ENCODE data around the gene PPP1R18.
"Not testable (repeated sequence)": the region's sequence is repeated elsewhere in the genome, so short reads cannot be mapped to it uniquely, and the experiment has no call there.

PPP1R18 gene, protein sequence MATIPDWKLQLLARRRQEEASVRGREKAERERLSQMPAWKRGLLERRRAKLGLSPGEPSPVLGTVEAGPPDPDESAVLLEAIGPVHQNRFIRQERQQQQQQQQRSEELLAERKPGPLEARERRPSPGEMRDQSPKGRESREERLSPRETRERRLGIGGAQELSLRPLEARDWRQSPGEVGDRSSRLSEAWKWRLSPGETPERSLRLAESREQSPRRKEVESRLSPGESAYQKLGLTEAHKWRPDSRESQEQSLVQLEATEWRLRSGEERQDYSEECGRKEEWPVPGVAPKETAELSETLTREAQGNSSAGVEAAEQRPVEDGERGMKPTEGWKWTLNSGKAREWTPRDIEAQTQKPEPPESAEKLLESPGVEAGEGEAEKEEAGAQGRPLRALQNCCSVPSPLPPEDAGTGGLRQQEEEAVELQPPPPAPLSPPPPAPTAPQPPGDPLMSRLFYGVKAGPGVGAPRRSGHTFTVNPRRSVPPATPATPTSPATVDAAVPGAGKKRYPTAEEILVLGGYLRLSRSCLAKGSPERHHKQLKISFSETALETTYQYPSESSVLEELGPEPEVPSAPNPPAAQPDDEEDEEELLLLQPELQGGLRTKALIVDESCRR

DNA sequence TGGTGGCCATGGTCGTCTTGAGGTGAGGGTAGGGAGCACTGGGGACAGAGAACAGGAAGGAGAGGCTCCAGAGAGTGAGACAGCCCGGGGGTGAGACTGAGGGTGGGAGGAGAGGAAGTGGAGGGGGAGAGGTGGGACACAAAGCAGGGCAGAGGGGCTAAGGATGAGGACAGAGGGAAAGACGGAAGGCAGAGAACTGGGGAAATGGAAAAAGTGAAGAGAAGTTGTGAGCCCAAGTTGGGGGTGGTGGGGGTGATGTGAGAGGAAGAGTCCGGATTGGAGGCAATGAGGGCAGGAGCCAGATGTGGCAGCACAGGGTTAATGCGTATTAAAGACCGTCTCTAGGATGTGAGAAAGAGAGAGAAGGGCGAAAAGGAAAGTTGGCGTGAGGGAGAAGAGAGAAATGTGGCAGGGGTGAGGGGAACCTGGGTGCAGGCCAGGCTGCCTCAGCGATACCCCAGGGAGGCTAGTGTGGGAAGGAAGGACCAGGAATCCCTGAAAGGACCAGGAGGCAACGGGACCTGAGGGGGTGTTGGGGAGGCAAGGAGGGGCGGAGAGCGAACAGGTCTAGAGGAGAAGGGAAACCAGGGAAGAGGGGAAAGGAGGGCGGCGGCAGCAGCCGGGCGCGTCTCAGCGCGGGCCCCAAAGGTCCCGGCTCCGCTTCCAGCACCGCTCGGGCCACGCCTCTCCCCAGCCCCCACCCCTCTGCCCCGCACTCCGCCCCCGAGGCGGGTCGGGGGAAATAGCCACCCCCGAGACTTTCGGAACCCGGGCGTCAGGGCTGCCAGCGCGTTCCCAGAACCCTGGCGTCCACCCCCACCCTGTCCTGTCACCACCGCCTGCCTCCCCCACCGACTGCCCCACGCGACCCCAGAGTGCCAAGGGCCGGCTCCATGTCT lies at the start of gene PPP1R18:
TSS of gene PPP1R18 (minus strand) at position 637 of the 899 bp plus-strand sequence. CDS start at position 10, 627 bp downstream.
- Histone ChIP-seq H3K9me3 (ENCODE audit: low read length) (no peaks in the 10 kb centered on the region), H3K4me1 (ENCODE audit: insufficient read depth, low read length) (peaks cover 77% of the 10 kb centered on the region), H2AFZ (ENCODE audit: low read depth, low read length) (peak within 1 kb of the TSS; percentile 61), H3K4me3 (ENCODE audit: low read length) (peak within 1 kb of the TSS; percentile 68), H3K36me3 (ENCODE audit: insufficient read depth, low read length) (peaks cover 2% of the 10 kb centered on the region), H3K27me3 (ENCODE audit: insufficient read depth, low read length) (no peaks in the 10 kb centered on the region)

DNA sequence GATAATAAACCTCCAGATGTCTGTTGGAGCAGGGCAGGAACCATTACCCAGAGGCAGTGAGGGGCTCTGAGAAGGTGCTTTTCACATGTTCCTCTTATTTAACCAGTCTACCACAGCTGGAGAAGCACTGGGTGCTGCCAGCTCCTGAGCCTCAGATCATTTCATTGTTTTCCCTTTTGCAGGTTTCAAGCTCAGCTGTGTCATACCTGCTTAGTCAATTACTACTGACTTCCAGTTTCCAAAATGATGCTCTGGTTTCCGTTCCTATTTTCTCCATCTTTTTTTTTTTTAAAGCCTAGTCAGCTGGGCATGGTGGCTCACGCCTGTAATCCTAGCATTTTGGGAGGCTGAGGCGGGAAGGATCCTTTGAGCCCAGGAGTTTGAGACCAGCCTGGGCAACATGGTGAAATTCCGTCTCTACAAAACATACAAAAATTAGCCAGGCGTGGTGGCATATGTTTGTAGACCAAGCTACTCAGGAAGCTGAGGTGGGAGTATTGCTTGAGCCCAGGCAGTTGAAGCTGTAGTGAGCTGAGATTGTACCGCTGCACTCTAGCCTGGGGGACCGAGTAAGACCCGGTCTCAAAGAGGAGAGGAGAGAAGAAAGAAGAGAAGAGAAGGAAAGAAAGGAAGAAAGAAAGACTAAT lies 49.3 kb upstream of the PPP1R18 start:
- Histone ChIP-seq H3K27me3 (ENCODE audit: insufficient read depth, low read length) (no peaks in the 10 kb centered on the region), H3K4me3 (ENCODE audit: low read length) (no peak overlapping the region), H3K4me1 (ENCODE audit: insufficient read depth, low read length) (no peaks in the 10 kb centered on the region), H3K9me3 (ENCODE audit: low read length) (no peaks in the 10 kb centered on the region), H3K36me3 (ENCODE audit: insufficient read depth, low read length) (peaks cover 72% of the 10 kb centered on the region), H2AFZ (ENCODE audit: low read depth, low read length) (no peak overlapping the region)

DNA sequence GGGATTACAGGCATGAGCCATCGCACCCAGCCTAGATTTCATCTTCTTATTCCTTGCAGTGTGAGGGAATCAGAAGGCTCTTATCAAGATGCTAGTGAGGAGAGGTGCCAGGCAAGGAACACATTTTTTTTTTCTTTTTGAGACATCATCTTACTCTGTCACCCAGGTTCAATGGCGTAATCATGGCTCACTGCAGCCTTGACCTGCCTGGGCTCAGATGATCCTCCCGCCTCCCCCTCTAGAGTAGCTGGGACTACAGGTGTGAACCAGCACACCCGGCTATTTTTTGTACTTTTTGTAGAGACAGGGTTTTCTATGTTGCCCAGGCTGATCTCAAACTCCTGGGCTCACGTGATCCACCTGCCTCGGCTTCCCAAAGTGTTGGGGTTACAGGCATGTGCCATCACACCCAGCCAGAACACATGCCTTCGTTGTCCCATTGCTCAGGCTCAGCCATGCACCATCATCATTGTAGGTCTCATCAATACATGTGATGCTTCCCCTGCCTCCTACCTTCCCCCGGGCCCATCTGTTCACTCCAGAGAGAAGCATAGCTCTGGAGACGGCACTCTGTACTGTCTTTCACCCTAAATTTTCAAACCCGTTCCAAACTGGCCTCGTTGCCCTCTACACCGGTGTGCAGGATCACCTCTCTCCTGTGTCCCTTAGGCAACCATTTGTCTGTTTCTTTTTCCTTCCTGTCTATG lies 45.9 kb upstream of the PPP1R18 start:
- Histone ChIP-seq H3K36me3 (ENCODE audit: insufficient read depth, low read length) (peaks cover 66% of the 10 kb centered on the region), H3K27me3 (ENCODE audit: insufficient read depth, low read length) (no peaks in the 10 kb centered on the region), H3K9me3 (ENCODE audit: low read length) (no peaks in the 10 kb centered on the region), H3K4me1 (ENCODE audit: insufficient read depth, low read length) (no peaks in the 10 kb centered on the region), H2AFZ (ENCODE audit: low read depth, low read length) (no peak overlapping the region), H3K4me3 (ENCODE audit: low read length) (no peak overlapping the region)

DNA sequence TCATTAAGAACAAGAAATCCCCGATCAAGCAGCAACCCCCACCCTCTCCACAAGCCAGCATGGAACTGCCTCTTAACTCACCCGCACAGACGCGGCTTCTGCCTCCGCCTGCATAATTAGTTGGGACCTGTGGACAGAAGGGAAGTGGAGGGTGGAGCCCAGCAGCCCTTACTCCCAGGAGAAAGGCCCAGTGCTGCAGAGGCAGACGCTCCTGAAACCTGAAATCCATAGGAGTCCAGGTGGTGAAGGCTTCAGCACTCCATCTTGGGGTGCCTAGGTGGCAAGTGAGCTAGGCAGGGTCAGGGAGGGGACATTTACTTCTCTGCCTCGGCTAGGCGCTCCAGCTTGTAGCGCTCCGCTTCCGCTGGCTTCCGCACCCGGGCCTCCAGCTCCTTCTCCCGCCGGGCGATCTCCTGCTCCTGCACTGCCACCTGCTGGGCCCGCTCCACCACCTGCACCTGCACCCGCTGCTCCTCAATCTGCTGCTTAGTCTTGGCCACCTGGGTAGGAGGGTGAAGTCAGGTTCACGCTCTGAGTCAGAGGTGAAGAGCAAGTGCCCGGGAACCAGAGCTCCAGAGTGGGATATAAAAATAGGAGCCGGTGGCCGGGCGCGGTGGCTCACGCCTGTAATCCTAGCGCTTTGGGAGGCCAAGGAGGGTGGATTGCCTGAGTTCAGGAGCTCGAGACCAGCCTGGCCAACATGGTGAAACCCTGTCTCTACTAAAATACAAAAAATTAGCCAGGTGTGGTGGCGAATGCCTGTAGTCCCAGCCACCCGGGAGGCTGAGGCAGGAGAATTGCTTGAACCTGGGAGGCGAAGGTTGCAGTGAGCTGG lies 44.4 kb upstream of the PPP1R18 start:
- Histone ChIP-seq H2AFZ (ENCODE audit: low read depth, low read length) (no peak overlapping the region), H3K27me3 (ENCODE audit: insufficient read depth, low read length) (no peaks in the 10 kb centered on the region), H3K4me3 (ENCODE audit: low read length) (no peak overlapping the region), H3K36me3 (ENCODE audit: insufficient read depth, low read length) (peaks cover 57% of the 10 kb centered on the region), H3K9me3 (ENCODE audit: low read length) (no peaks in the 10 kb centered on the region), H3K4me1 (ENCODE audit: insufficient read depth, low read length) (no peaks in the 10 kb centered on the region)

DNA sequence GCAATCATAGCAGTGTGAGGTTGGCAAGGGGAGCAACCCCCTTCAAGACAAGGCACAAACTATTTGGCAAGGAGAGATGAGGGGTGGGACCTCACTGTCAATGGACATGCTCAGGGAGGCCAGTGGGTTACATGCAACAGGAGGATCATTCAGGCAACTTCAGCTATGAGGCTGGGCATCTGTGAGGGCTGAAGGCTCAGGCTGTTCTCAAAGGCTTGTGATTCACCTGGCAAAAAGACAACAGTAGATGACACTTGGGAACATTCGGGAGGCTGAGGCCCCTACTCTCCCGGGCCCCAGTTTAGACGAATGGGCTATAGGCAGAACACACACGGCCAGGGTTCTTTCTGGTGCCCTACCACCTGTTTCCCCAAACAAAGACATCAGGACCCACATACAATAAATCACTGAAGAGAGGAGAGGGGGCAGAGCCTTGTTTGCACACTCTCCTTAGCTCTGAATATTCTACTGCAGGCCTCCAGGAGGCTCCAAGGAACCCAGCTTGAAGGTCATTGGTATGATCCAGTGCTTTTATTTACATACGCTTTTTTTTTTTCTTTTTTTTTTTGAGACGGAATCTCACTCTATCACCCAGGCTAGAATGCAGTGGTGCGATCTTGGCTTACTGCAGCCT lies 41.6 kb upstream of the PPP1R18 start:
- H3K9me3 ChIP-seq (ENCODE audit: low read length), result no peaks in the 10 kb centered on the region
- H3K4me3 ChIP-seq (ENCODE audit: low read length), result no peak overlapping the region
- no peak overlapping the region for H2AFZ ChIP-seq (ENCODE audit: low read depth, low read length)
- H3K4me1 ChIP-seq (ENCODE audit: insufficient read depth, low read length), result peaks cover 10% of the 10 kb centered on the region
- no peaks in the 10 kb centered on the region for H3K27me3 ChIP-seq (ENCODE audit: insufficient read depth, low read length)
- H3K36me3 ChIP-seq (ENCODE audit: insufficient read depth, low read length), result peaks cover 67% of the 10 kb centered on the region

DNA sequence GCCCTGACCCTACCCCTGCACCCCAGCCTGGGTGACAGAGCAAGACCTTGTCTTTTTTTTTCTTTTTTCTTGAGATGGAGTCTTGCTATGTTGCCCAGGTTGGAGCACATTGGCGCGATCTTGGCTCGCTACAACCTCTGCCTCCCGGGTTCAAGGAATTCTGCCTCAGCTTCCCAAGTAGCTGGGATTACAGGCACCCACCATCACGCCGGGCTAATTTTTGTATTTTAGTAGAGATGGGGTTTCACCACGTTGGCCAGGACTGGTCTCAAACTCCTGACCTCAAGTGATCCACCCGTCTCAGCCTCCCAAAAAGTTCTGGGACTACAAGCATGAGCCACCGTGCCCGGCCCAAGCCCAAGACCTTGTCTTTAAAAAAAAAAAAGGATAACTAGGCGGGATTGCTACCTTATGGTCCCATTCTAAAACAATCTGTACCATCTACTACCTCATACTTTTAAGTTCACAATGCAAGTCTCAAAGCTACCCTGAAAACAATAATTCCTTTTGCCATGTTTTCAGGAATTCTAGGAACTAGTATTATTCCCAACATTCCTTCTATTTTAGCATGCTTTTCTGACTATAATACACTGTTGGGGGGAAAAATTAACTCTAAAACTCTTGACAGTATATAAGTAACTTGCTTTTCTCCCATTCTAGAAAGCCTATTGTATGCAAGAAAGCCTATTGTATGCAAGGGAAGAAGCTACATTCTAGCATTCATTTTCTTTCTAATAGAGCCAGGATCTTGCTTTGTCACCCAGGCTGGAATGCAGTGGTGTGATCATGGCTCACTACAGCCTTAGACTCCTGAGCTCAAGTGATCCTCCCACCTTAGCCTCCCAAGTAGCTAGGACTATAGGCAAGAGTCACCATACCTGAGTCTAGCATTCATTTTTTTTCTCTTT lies 40.3 kb upstream of the PPP1R18 start:
- Histone ChIP-seq H3K36me3 (ENCODE audit: insufficient read depth, low read length) (peaks cover 71% of the 10 kb centered on the region), H3K4me1 (ENCODE audit: insufficient read depth, low read length) (peaks cover 16% of the 10 kb centered on the region), H2AFZ (ENCODE audit: low read depth, low read length) (no peak overlapping the region), H3K4me3 (ENCODE audit: low read length) (no peak overlapping the region), H3K9me3 (ENCODE audit: low read length) (no peaks in the 10 kb centered on the region), H3K27me3 (ENCODE audit: insufficient read depth, low read length) (no peaks in the 10 kb centered on the region)

DNA sequence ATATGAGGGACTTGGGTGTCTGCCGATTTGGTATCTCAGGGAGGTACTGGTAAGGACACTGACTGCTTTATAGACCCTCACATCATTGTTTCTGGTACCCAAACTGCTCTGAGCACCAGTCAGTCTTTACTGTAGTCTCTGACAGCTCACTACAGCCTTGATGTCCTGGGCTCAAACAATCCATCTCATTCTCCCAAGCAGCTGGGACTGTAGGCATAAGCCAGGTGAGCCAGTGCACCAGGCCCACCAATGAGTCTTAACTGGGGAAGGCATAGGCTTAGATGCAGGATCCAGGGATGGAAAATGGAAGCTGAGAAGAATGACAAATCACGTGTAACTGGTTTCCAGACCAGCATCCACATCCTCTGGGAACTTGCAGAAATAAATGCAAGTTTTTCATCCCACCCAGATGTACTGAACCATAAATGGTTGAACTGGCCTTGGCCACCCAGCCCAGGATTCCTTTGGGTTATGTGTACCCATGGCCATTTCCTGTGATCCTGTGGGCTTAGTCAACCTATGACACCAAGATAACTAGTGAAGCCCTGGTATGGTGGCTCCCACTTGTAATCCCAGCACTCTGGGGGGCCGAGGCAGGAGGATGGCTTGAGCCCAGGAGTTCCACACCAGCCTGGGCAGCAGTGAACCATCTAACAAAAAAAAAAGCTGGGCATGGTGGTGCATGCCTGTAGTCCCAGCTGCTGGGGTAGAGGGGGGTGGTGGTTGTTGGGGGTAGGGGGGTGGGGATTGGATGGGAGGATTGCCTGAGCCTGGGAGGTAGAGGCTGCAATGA lies 39.5 kb upstream of the PPP1R18 start:
- H2AFZ ChIP-seq (ENCODE audit: low read depth, low read length), result no peak overlapping the region
- peaks cover 69% of the 10 kb centered on the region for H3K36me3 ChIP-seq (ENCODE audit: insufficient read depth, low read length)
- peaks cover 16% of the 10 kb centered on the region for H3K4me1 ChIP-seq (ENCODE audit: insufficient read depth, low read length)
- H3K4me3 ChIP-seq (ENCODE audit: low read length), result no peak overlapping the region
- no peaks in the 10 kb centered on the region for H3K27me3 ChIP-seq (ENCODE audit: insufficient read depth, low read length)
- H3K9me3 ChIP-seq (ENCODE audit: low read length), result no peaks in the 10 kb centered on the region

DNA sequence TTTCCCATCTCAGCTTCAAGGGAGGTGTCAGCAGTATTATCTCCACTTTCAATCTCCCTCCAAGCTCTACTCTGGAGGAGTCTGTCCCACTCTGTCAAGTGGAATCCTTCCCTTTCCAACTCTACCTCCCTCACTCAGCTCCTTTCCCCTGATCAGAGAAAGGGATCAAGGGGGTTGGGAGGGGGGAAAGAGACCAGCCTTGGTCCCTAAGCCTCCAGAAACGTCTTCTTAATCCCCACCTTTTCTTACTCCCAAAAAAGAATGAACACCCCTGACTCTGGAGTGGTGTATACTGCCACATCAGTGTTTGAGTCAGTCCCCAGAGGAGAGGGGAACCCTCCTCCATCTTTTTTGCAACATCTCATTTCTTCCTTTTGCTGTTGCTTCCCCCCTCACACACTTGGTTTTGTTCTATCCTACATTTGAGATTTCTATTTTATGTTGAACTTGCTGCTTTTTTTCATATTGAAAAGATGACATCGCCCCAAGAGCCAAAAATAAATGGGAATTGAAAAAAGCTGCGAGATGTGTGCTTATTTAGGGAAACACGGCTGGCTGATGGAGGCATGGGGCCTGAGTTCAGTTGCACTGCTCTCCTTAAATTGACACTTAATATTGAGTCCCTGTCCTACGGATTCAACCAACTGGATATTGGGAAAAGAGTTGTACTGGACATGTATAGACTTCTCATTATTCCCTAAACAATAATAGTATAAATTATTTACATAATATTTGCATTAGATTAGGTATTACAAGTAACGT lies 38.6 kb upstream of the PPP1R18 start:
- H3K4me1 ChIP-seq (ENCODE audit: insufficient read depth, low read length), result peaks cover 16% of the 10 kb centered on the region
- no peaks in the 10 kb centered on the region for H3K27me3 ChIP-seq (ENCODE audit: insufficient read depth, low read length)
- peaks cover 61% of the 10 kb centered on the region for H3K36me3 ChIP-seq (ENCODE audit: insufficient read depth, low read length)
- no peak overlapping the region for H3K4me3 ChIP-seq (ENCODE audit: low read length)
- no peaks in the 10 kb centered on the region for H3K9me3 ChIP-seq (ENCODE audit: low read length)
- H2AFZ ChIP-seq (ENCODE audit: low read depth, low read length), result no peak overlapping the region

DNA sequence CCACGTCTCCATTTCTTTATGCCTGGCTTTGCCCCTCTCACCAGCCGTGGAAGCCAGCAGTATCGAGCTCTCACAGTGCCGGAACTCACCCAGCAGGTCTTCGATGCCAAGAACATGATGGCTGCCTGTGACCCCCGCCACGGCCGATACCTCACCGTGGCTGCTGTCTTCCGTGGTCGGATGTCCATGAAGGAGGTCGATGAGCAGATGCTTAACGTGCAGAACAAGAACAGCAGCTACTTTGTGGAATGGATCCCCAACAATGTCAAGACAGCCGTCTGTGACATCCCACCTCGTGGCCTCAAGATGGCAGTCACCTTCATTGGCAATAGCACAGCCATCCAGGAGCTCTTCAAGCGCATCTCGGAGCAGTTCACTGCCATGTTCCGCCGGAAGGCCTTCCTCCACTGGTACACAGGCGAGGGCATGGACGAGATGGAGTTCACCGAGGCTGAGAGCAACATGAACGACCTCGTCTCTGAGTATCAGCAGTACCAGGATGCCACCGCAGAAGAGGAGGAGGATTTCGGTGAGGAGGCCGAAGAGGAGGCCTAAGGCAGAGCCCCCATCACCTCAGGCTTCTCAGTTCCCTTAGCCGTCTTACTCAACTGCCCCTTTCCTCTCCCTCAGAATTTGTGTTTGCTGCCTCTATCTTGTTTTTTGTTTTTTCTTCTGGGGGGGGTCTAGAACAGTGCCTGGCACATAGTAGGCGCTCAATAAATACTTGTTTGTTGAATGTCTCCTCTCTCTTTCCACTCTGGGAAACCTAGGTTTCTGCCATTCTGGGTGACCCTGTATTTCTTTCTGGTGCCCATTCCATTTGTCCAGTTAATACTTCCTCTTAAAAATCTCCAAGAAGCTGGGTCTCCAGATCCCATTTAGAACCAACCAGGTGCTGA lies 37.6 kb upstream of the PPP1R18 start:
- H3K9me3 ChIP-seq (ENCODE audit: low read length), result not testable (repeated sequence)
- H3K4me1 ChIP-seq (ENCODE audit: insufficient read depth, low read length), result peaks cover 17% of the 10 kb centered on the region

More for the DNA sequence above, 37.6 kb upstream of the PPP1R18 start:
- H3K36me3 ChIP-seq (ENCODE audit: insufficient read depth, low read length), result peaks cover 52% of the 10 kb centered on the region
- not testable (repeated sequence) for H3K27me3 ChIP-seq (ENCODE audit: insufficient read depth, low read length); H3K4me3 ChIP-seq (ENCODE audit: low read length); H2AFZ ChIP-seq (ENCODE audit: low read depth, low read length)

All from neuron (in vitro differentiated cells).